Activated CD8-positive, alpha-beta memory T cell treated with anti-CD3 and anti-CD28 coated beads for 24 hours (primary cell): ENCODE results near the gene RELA.

Experiments used
- DNase-seq: peaks from one replicate; pipeline ENCODE4 v3.0.0-alpha.2; 2020

The RELA gene

DNA sequence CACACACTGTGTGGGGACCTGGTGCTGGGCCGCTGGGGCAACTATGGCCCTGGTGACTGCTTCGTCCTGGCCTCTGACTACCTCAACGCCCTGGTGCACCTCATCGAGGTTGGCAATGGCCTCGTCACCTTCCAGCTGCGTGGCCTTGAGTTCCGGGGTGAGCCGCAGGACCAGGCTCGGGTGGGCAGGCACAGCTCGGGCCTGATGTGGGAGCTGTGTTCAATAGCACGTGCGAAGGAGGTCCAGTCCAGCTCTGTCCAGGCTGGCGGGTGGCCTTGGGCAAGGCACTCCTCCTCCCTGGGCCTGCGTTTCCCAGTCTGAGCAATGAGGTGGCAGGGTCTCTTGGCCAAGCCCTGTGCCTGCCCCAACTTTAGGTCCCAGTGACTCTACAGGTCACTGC, 33.1 kb downstream of the RELA start:
- DNase-seq: no peak

DNA sequence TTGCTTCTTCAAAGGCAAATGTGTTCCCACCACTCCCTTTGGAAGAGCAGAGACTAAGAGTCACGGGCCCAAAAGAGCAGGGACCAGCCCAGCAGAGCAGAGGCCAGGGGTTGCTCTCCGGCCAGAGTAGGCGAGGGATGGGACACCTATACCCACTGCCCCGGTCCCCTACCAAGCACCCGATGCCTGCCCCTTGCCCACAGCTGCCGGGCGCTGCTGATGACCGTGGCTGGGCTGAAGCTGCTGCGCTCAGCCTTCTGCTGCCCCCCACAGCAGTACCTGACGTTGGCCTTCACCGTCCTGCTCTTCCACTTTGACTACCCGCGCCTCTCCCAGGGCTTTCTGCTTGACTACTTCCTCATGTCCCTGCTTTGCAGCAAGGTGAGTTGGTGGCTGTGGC, 35.5 kb downstream of the RELA start:
- DNase-seq: no peak

DNA sequence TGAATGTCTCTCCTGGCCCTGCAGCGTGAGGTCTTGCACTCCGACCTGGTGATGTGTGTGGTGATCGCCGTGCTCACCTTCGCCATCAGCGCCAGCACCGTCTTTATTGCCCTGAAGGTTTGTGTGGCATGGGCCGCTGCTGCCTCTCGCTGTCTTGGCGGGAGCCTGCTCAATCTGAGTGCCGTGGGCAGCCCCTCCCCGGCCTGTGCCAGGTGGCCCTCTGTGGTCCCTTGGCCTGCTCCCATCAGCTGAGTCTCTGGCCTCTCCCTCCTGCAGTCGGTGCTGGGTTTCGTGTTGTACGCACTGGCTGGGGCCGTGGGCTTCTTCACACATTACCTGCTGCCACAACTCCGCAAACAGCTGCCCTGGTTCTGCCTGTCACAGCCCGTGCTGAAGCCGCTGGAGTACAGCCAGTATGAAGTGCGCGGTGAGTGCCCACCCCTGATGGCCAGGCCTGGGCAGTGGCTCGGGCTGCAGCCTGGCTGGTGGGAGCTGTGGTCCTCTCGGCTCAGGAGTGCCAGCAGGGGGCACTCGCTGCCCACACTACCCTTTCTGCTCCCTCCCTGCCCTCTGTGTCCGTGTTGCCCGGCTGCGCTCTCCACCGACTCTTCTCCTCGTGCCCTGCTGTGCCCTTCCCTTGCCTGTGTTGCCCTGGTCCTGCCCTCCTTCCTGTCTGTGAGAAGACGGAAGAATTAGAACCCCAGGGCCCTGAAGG, 36.9 kb downstream of the RELA start:
- peak; percentile 77 for DNase-seq

DNA sequence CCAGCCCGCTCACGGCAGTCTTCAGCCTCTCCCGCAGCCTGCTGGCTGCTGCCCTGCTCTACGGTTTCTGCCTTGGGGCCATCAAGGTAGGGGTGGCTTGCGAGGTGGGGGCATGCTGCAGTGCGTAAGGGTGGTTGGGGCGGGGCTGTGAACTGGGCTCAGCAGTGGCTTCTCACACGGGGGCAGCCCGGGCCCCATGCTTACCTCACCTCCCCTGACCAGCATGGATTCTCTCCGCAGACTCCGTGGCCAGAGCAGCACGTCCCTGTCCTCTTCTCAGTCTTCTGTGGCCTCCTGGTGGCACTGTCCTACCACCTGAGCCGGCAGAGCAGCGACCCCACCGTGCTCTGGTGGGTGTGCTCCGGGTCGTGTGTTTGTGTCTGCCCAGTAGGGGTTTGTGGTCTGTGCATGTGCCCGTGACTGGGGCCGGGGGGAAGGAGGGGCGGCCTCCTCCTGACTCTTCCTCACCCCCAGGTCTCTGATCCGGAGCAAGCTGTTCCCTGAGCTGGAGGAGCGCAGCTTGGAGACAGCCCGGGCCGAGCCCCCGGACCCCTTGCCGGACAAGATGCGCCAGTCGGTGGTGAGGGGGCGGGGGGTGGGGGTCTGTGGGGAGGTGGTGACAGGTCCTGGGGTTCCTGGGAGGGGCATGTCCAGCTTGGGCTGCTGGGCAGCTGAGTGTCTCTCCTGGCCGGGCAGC, 37.6 kb downstream of the RELA start:
- DNase-seq: no peak

DNA sequence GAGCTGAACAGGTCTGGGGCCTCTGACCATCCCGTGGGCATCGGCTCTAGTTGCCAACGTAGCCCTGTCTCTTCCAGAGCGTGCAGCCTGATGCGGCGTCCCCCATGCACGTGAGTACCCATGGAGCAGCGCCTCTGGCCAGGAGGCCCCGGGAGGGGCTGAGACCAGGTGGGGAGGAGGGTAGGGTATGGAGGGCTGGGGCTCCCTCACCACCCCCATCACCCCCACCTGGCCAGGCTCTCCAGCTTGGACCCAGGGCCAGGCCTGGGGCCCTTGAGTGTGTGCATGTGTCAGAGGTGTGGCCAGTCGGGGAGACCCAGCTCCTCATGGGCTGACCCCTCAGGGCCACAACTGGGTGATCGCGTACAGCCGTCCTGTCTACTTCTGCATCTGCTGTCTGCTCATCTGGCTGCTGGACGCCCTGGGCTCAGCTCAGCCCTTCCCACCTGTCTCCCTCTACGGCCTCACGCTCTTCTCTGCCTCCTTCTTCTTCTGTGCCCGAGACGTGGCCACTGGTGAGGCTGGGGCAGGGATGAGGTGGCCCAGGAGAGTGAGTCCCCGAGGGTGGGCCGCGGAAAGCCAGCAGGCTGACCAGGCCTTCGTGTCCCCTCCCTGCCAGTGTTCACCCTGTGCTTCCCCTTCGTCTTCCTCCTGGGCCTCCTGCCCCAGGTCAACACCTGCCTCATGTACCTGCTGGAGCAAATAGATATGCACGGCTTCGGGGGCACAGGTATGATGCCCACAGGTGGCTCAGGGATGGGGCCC, 38.7 kb downstream of the RELA start:
- DNase-seq: no peak

DNA sequence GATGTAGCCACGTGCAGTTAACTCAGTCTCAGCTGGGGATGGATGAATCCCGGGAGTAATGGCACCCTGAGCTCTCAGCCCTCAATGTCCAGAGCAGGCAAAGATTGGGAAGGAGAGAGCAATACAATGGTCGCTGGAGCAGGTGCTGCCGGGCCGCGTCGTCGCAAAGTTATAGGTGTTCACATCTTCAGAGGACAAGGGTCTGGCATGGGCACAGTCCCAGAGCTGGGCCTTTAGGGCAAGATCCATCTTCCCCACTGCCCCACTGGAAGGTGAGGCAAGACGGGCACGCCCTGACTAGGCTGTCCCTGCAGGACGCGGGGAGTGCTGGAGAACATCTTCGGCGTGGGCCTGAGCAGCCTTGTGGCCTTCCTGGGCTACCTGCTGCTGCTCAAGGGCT, 39.5 kb downstream of the RELA start:
- DNase-seq: no peak

DNA sequence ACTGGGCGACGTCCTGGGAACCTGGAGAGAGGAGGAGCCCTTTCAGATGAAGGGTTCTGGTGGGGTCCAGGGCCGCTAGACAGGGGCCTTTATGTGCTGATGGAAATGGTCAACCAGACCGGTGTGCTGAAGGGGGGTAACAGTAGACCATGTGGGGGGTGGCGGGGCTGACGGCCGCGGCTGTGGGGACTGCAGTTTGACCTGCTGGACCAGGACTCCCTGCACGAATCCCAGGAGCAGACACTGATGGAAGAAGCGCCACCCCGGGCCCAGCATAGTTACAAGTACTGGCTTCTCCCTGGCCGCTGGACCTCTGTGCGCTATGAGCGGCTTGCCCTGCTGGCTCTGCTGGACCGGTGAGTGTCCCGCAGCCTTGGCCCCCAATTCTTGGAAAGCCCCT, 40.7 kb downstream of the RELA start:
- DNase-seq: no peak

DNA sequence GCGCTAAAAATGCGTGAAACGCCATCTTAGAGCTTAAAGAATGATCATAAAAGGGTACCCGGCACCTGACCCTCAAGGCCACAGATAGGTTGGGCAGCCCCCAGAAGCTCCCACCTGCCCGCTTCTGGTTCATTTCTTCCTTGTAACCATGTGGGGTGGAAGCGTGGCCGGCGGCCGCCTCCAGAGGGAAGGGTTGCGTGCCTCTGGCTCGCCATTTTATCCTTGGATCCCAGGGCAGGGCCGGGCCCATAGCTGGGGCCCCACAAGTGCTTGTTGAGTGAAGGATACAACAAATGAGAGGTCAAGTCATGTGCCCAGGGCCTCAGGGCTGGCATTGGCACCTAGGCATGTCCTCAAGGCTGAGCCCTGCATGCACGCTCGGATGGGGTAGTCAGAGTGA, 41.3 kb downstream of the RELA start:
- no peak for DNase-seq

DNA sequence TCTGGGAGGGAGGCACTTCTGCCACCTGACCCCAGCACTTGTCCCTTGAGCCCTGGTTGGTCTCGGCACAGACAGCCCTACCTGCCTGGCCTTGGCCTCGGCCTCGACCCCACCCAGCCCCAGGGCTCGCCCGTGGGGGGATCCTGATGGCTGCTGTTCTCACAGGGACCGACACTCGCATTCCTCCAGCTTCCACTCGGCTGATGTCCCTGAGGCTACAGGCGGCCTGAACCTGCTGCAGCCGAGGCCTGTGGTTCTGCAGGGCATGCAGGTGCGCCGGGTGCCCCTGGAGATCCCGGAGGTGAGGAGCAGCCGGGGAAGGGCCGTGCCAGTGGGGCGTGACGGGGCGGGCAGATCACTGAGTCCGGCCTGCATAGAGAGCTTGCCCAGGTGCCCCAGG, 42.0 kb downstream of the RELA start:
- no peak for DNase-seq

DNA sequence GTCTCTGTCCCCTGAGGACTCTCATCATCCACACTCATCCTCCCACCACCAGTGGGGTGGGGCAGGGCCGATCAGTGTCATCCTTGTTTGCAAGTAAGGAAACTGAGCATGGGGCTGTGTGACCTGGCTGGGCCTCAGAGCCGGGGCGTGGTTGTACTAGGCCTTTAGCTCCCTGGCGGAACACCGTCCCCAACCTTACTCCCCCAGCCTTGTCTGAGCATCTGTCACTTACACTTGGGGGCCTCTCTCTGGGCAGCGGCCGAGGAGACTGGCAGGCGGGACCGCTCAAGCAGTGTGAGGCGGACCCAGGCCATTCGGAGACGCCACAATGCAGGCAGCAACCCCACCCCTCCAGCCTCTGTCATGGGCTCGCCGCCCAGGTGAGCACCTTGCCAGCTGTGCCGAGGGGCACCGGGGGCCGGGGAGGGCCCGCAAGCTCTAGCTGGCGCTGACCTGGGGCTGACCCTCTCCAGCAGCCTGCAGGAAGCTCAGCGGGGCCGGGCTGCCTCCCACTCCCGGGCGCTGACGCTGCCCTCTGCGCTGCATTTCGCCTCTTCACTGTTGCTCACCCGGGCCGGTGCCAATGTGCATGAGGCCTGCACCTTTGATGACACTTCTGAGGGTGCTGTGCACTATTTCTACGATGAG, 43.3 kb downstream of the RELA start:
- no peak for DNase-seq

DNA sequence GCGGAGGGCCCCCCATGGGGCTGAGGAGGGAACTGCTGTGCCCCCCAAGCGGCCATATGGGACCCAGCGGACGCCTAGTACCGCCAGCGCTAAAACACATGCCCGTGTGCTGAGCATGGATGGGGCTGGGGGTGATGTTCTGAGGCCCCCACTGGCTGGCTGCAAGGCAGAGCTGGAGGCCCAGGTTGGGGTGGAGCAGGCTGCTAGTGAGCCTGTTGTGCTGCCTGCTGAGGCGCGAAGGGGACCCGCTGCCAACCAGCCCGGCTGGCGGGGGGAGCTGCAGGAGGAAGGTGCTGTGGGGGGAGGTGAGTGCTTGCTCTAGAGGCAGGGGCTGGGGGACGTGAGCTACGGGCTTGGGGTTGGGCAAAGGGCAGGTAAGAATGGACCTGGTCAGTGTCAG, 44.0 kb downstream of the RELA start:
- DNase-seq: no peak

DNA sequence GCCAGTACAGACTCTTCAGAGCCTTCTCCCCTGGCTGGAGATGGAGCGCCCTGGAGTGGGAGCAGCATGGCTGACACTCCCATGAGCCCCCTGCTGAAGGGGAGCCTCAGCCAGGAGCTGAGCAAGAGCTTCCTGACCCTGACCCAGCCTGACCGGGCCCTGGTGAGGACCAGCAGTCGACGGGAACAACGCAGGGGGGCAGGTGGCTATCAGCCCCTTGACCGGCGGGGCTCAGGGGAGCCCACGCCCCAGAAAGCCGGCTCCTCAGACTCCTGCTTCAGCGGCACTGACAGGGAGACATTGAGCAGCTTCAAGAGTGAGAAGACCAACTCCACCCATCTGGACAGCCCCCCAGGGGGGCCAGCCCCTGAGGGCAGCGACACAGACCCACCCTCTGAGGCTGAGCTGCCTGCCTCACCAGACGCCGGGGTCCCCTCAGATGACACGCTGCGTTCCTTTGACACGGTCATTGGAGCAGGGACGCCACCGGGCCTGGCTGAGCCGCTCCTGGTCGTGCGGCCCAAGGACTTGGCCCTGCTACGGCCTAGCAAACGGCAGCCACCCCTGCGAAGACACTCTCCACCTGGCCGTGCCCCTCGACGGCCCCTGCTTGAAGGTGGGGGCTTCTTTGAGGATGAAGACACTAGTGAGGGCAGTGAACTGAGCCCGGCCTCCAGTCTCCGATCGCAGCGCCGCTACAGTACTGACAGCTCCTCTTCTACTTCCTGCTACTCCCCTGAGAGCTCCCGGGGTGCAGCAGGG, 44.5 kb downstream of the RELA start:
- no peak for DNase-seq

DNA sequence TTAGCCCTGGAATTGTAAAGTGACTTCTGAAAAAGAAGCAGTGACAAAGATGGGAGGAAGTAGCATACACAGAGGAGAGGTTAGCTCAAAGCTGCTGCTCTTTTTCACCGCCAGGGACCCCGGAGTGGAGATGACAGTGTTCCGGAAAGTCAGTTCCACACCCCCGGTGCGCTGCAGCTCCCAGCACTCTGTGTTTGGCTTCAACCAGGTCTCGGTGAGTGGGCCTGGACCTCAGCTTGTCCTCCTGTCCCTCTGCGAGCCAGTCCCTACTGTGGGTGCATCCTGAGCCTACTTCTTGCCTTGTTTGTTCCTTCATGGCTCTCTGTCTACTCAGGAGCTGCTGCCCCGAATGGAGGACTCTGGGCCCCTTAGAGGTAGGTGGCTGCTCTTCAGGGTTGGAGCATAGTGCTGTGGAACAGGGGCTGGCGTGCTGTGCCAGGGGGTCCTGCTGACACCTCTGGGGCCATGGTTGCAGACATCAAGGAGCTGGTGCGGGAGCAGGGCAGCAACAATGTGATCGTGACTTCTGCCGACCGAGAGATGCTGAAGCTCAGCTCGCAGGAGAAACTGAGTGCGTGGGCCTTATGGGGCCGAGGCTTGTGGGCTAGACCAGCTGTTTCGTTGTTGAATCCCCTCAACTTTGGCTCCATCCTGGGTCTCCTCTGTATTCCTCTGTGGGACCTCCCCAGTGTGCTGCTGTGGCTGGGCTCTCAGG, 45.4 kb downstream of the RELA start:
- DNase-seq: no peak

DNA sequence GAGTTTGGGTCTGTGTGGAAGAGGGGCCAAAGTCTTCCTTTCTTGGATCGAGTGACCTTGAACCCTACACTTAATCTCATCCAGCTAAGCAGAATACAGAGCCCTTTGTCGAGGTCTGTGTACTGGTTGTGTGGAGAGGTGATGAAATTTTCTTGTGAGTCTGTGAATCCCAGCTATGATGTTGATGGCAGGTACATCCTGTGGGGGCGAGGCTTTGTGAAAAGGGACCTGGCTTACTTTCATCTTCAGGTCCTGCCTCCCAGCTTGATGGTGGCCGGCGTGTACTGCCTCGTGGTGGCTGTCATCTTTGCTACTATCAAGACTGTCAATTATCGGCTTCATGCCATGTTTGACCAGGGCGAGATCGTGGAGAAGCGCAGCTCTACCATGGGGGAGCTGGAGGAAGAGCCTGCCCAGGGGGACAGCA, 46.1 kb downstream of the RELA start:
- no peak for DNase-seq

DNA sequence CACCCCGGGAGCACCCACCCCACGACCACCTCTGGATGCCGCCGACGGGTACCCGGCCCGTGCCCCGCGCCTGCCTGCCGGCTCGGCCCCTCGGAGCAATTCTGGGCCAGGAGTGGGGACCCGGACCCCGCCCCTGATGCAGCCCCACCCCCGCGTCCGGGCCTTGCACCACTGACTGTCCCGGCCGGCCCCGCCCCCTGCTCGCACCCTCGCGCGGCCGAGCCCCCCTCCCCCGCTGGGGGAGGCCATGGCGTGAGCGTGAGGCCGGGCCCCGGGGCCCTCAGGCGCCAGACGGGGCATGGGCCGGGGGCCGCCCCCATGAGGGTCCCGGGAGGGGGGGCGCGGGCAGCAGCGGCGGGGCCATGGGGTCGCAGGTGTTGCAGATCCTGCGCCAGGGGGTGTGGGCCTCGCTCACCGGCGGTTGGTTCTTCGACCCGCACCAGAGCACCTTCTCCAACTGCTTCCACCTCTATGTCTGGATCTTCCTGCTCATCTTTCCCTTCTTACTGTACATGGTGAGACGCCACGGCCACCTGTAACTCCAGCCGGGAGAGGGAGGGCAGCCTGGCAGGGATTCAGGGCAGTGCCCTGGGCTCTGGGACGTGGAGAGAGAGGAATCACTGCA, 46.7 kb downstream of the RELA start:
- no peak for DNase-seq

DNA sequence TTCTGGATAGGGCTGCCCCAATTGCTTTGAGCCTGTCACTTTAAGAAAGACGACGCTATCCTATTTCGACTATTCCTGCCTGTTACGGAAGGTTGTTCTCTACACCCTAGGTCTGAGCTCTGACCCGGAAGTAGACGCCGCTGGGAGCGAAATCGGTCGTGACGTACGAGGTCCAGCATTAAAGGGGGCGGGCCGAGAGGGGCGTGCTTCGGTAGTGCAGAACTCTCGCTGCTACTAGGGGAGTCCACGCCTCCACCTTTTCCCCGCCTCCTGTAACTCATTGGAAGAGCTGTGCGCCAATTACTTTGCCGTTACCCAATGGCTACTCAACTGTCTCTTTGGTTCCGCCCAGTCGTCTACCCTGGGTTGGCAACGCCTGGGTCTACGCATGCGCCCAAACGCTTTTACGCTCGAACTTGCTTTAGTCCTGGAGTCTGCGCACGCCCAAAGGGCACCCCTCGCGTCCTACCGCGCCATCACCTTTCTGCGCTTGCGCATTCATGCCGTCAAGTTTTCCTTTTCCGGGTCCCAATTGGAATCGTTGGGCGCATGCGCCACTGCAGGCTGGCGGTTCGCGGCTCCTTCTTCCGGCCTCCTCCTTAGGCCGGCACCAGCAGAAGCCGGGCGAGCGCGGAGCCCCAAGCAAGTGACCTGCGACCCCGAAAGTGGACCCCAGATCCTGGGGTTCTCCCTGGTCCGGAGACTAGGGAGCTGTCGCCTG, 47.3 kb downstream of the RELA start, which contains the start of gene PCNX3:
TSS of gene PCNX3 (plus strand) at position 548 of the 721 bp plus-strand sequence. CDS start 536 bp downstream, outside the sequence.
- DNase-seq: peak; percentile 99

DNA sequence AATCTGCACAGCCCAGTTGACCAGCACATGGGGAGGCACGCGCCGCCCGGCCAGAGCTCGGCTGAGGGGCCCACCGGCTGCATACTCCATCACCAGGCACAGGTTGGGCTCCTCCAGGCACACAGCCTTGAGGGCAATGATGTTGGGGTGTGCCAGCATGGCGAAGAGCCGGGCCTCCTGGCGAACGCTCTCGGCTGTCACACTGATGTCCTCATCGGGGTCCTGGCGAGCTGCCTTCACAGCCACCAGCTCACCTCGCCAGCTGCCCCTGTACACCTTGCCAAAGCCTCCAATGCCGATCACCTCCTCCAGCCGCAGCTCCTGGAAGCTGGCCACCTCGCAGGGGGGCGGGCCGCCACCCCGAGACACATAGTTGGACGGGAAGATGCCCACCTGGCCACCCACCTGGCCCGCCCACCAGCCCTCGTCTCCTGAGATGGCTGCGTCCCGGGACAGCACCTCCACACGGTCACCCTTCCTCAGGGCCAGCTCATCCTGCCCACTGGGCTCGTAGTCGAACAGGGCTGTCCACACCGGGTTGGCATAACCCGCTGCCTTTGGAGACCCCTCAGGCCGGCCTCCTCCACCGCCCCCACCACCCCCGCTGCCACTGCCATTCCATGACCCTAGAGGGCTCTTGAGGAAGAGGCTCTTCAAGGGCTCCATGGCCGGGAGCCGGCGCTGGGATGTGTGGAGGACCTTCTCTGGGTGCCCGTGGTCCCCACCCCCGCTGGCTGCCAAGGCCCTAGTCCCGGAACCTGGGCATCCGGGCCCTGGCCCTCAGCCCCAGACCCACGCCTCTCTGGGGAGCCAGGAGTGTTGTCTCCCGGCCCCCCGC, 49.4 kb downstream of the RELA start:
- no peak for DNase-seq

DNA sequence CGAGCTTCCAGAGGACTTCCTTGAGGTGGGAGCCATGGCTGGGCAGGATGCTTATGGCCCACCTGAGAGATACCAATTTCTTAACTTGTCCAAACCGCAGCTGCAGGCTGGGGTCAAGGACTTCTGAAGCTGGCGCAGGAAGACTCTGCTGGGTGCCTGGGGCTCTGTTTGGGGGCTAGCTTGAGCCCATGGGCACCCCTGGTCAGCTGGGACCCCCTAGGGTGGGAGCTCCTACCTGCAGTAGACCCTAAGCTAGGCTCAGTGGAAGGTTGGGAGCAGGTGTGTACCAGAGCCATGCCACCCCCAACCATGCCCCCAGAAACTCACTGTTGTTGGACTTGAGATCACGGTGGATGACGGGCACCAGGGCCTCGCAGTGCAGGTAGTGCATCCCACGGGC, 50.0 kb downstream of the RELA start:
- no peak for DNase-seq

DNA sequence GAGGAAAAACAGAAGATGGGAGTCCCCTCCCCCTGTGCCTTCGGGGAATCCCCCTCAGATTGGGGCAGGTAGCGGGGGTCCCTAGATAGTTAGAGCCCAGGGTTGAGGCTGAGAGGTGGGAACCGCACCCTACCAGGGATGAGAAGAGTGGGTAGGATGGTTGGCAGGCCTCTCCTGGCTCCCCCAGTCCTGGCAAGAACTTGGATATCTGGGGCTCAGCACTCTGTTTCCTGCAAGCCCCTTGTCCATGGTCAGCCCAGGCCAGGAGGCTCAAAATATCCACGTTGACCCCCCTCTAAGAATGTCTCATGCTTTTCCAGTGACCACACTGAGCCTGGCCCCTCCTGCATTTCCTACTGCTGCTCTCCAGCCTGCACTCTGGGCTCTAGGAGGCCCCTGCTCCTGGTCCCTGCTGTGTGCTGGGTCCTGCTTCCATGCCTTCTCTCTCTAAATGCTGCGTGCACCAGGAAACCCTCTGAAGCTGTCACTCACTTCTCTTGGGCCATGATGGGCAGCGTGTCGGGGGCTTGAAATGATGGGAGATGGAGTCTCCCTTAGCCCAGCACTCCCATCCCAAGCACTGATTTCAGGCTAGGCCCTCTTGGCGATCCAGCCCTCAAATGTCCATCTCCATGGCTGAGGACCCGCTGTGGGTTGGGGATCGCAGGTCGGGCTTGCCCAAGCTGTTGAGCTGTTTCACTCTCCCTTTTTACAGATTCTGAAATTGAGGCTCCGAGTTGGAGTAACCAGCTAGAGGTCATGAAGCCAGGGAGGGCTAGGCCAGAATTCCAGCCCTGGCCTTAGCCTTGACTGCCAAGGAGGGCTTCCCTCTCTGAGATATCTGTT, 50.7 kb downstream of the RELA start:
- no peak for DNase-seq
